Lower leg skin (tissue), 3 donors: ENCODE measurements around the gene ASTL.

Experiments used
- POLR2A ChIP-seq, 2 donors: fragments of 450-650 bp; IDR thresholded peaks; one replicate each; pipeline ENCODE4 v1.6.1; 2016 to 2017; ENCODE audit warnings: antibody characterized with exemption in 2 of 2, mild to moderate bottlenecking in 1 of 2, moderate library complexity in 1 of 2
- TF ChIP-seq, protein P1 (sequence below), 3 donors: fragments of 450-650 bp; IDR thresholded peaks; one replicate each; pipeline ENCODE4 v1.5.1; 2016; ENCODE audit warnings: antibody characterized with exemption in 3 of 3, mild to moderate bottlenecking in 3 of 3, moderate library complexity in 2 of 3

DNA sequence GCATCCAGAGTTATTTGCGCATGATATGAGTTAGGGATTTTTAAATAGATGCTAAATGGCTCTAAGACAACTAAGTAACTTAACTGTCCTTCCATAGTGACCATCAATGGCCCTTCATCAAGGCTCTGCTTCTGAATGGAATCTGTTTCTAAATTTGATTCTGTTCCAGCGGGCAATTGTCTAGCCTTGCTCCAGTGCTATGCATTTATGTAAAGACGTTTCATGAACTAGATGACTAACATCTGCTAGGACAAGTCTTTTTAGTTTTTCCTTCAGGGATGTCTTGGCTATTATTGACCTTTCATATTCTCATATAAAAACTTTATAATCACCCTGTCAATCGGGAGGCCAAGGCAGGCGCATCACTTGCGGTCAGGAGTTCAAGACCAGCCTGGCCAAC, 9.8 kb downstream of the ASTL start:
- TF ChIP-seq, protein P1, sequence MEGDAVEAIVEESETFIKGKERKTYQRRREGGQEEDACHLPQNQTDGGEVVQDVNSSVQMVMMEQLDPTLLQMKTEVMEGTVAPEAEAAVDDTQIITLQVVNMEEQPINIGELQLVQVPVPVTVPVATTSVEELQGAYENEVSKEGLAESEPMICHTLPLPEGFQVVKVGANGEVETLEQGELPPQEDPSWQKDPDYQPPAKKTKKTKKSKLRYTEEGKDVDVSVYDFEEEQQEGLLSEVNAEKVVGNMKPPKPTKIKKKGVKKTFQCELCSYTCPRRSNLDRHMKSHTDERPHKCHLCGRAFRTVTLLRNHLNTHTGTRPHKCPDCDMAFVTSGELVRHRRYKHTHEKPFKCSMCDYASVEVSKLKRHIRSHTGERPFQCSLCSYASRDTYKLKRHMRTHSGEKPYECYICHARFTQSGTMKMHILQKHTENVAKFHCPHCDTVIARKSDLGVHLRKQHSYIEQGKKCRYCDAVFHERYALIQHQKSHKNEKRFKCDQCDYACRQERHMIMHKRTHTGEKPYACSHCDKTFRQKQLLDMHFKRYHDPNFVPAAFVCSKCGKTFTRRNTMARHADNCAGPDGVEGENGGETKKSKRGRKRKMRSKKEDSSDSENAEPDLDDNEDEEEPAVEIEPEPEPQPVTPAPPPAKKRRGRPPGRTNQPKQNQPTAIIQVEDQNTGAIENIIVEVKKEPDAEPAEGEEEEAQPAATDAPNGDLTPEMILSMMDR (IDR thresholded peaks at IDR 0.05), result no peak
- TF ChIP-seq POLR2A (IDR thresholded peaks at IDR 0.05), result no peak
